ENCODE measurements around the gene PDZD11. TPM values are rescaled to one million over a fixed set of nuclear protein-coding genes. Genes with fewer than 3 reads are reported as not detected.
"Not testable (repeated sequence)": the region's sequence is repeated elsewhere in the genome, so short reads cannot be mapped to it uniquely, and the experiment has no call there.

PDZD11 gene, protein sequence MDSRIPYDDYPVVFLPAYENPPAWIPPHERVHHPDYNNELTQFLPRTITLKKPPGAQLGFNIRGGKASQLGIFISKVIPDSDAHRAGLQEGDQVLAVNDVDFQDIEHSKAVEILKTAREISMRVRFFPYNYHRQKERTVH
- total RNA-seq: 10 to 100 TPM; 24.0 to 27.0 TPM

DNA sequence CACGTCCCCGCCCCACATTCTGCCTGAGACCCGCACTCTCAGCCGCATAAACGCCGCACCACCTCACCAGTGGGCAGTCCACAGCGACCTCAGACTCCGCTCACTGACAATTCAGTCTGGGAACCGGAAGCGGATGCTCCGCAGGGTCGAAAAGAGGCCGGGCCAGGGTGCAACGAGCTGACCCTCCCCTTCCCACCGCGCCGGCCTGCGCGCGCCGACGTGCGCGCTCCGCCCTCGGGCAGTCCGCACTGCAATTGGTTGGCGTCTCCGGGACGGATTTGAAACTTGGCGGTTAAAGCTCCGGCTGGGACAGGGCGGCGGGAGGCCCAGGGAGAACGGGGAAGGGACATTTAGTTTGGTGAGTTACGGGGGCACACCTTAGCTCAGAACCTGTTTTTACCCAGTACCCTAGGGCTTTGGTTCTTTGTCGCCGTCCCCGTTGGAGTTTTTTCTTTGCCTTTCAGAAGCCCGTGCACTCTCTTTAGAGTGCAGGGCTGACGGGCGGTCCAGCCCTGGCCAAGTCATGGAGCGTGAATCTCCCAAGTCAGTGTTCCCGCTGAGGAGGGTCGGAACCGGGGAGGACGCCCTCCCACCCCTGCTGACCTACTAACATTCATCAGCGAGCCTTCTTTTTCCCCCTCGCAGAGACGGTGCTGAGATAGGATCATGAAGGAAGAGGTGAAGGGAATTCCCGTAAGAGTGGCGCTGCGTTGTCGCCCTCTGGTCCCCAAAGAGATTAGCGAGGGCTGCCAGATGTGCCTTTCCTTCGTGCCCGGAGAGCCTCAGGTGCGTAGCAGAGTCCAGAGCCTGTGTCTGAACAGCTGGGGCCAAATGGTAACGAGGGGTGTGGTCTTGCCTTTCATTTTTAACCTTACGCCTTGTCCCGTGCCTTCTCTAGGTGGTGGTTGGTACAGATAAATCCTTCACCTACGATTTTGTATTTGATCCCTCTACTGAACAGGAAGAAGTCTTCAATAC lies at the start of gene PDZD11, which contains the start of gene KIF4A:
Gene PDZD11, minus strand, starts transcription at position 135 of the 978 bp plus-strand sequence. CDS start 586 bp downstream, outside the sequence.
Gene KIF4A, plus strand, starts transcription at position 312 of the 978 bp plus-strand sequence. Its CDS starts 355 bp downstream, at position 667.
- H3K4me1 Mint-ChIP-seq: peaks cover 9% of the 10 kb centered on the region
- peak within 1 kb of the TSS; percentile 90 for H3K4me3 Mint-ChIP-seq
- H3K27me3 Mint-ChIP-seq: no peaks in the 10 kb centered on the region
- DNase-seq: peak; percentile 85
- peak within 1 kb of the TSS; percentile 86 for H3K27ac Mint-ChIP-seq
- H3K36me3 Mint-ChIP-seq: peaks cover 9% of the 10 kb centered on the region
- H3K9me3 Mint-ChIP-seq: no peaks in the 10 kb centered on the region

DNA sequence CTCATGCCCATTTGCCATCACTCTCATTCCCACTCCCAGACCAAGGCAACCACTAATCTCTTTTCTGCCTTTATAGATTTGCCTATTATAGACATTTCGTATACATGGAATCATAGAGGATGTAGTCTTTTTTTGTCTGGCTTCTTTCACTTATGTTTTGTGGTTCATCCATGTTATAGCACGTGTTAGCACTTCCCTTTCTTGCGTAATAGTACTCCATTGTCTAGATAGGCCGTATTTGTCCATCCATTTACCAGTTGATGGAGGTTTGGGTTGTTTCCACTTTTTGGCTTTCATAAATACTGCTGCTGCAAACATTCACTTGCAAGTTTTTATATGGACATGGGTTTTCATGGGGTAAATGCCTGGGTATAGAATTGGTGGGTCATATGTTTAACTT lies 48.6 kb upstream of the PDZD11 start:
- H3K27me3 Mint-ChIP-seq: no peaks in the 10 kb centered on the region
- no peak overlapping the region for H3K4me3 Mint-ChIP-seq
- H3K36me3 Mint-ChIP-seq: peaks cover 10% of the 10 kb centered on the region
- H3K4me1 Mint-ChIP-seq: peaks cover 10% of the 10 kb centered on the region
- no peak for DNase-seq
- no peak overlapping the region for H3K27ac Mint-ChIP-seq
- H3K9me3 Mint-ChIP-seq: no peaks in the 10 kb centered on the region

DNA sequence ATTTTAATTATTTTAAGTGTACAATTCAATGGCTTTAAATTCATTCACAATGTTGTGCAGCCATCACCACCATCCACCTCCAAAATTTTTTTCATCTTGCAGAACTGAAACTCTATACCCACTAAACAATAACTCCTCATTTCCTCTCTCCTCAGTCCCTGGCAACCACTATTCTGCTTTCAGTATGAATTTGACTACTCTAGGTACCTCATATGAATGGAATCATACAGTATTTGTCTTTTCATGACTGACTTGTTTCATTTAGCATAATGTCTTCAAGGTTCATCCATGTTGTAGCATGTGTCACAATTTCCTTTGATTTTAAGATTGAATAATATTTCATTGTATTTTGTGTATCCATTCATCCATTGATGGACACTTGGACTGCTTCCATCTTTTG lies 47.0 kb upstream of the PDZD11 start:
- H3K4me3 Mint-ChIP-seq: no peak overlapping the region
- no peaks in the 10 kb centered on the region for H3K27me3 Mint-ChIP-seq
- peaks cover 12% of the 10 kb centered on the region for H3K36me3 Mint-ChIP-seq
- no peak for DNase-seq
- no peaks in the 10 kb centered on the region for H3K9me3 Mint-ChIP-seq
- no peak overlapping the region for H3K27ac Mint-ChIP-seq
- peaks cover 10% of the 10 kb centered on the region for H3K4me1 Mint-ChIP-seq

DNA sequence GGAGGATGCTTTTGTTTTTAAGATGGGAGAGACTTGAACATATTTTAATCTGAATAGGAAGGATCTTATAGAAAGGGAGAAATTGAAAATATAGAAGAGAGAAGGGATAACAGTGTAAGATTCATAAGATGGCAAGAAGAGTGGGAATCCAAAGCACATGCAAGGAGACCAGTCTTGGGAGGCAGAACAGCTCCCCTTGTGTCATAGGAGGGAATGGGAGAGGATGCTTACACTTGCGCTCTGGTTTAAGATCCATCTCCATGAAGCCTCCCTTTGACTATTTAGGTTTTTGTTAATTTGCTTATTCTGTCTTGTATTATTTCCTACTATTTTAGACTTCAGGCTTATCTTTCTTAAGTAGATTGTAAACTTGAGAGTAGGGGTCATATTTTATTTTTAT lies 42.9 kb upstream of the PDZD11 start:
- DNase-seq: no peak
- no peak overlapping the region for H3K4me3 Mint-ChIP-seq
- H3K27ac Mint-ChIP-seq: no peak overlapping the region
- H3K4me1 Mint-ChIP-seq: peaks cover 10% of the 10 kb centered on the region
- peaks cover 21% of the 10 kb centered on the region for H3K36me3 Mint-ChIP-seq
- no peaks in the 10 kb centered on the region for H3K9me3 Mint-ChIP-seq
- no peaks in the 10 kb centered on the region for H3K27me3 Mint-ChIP-seq

DNA sequence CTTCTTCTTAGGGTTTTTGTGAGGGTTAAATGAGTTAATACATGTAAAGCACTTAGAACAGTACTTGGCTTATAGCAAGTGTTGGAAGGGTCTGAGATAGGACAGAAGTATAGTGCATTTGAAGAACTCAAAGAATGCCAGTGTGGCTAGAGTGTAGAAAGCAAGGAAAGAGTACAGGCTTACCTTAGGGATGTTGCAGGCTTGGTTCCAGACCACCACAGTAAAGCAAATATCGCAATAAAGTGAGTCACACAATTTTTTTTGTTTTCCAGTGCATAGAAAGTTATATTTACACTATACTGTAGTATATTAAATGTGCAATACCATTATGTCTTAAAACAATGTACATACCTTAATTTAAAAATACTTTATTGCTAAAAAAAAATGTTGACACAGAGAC lies 41.4 kb upstream of the PDZD11 start:
- Mint-ChIP-seq H3K27me3 (no peaks in the 10 kb centered on the region), H3K4me1 (peaks cover 4% of the 10 kb centered on the region), H3K36me3 (peaks cover 20% of the 10 kb centered on the region), H3K27ac (no peak overlapping the region), H3K4me3 (no peak overlapping the region), H3K9me3 (no peaks in the 10 kb centered on the region)
- DNase-seq: no peak

- no peak overlapping the region for H3K4me3 Mint-ChIP-seq
- peaks cover 4% of the 10 kb centered on the region for H3K36me3 Mint-ChIP-seq
- DNase-seq: no peak
- no peaks in the 10 kb centered on the region for H3K9me3 Mint-ChIP-seq
- no peak overlapping the region for H3K27ac Mint-ChIP-seq
- H3K27me3 Mint-ChIP-seq: no peaks in the 10 kb centered on the region
- no peaks in the 10 kb centered on the region for H3K4me1 Mint-ChIP-seq
Measured at GRCh38 chrX:70324326-70324725, 34.6 kb upstream of the PDZD11 start.

DNA sequence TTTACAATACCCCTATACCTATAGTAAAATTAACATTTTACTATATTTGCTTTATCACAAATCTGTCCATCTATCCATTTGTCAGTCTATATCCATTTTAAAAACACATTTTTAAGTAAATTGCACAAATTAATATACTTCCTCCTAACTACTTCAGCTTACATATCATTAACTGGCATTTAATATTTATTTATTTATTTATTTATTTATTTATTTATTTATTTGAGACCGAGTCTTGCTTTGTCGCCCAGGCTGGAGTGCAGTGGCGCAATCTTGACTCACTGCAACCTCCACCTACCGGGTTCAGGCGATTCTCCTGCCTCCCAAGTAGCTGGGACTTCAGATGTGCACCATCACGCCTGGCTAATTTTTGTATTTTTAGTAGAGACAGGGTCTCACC lies 33.9 kb upstream of the PDZD11 start:
- not testable (repeated sequence) for H3K27me3 Mint-ChIP-seq, H3K27ac Mint-ChIP-seq, H3K36me3 Mint-ChIP-seq, H3K4me1 Mint-ChIP-seq, DNase-seq, H3K4me3 Mint-ChIP-seq, H3K9me3 Mint-ChIP-seq

GRCh38 chrX:70322784-70323183 lies 33.1 kb upstream of the PDZD11 start:
- H3K9me3 Mint-ChIP-seq: no peaks in the 10 kb centered on the region
- no peaks in the 10 kb centered on the region for H3K4me1 Mint-ChIP-seq
- DNase-seq: no peak
- H3K36me3 Mint-ChIP-seq: peaks cover 4% of the 10 kb centered on the region
- no peaks in the 10 kb centered on the region for H3K27me3 Mint-ChIP-seq
- no peak overlapping the region for H3K4me3 Mint-ChIP-seq
- no peak overlapping the region for H3K27ac Mint-ChIP-seq

DNA sequence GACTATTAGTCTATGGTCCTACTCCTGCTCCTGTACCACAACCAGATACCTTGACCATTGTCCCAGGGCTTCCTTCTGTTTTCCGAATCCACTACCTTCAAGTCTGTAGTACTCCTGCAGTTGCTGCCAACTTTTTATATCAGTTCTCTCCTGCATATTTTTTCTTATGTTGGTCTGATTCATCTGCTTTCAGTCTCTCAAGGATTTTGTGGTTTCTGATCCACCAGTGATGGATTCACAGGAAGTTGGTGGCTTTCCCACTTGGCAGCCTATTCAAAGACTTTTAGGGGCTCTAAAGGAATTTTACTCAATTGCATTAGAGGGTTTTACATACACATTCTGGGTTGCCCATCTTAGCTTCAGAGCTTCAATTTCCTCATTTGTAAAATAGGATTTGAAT lies 23.8 kb upstream of the PDZD11 start:
- no peaks in the 10 kb centered on the region for H3K27me3 Mint-ChIP-seq

DNA sequence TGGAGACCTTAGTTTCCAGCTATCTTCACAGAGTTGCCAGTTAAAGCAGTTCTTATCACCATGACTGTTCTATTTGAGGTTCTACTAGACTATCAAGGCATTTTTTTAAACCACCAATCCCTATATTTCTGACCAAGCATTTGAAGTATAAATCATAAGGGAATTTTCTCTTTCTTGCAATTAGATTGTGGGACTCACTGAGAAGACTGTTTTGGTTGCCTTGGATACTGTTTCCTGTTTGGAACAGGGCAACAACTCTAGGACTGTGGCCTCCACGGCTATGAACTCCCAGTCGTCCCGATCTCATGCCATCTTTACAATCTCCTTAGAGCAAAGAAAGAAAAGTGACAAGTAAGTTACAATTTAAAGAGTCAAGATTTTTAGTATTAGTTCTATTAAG lies 12.0 kb upstream of the PDZD11 start:
- H3K9me3 Mint-ChIP-seq: peaks cover 1% of the 10 kb centered on the region
- H3K4me1 Mint-ChIP-seq: no peaks in the 10 kb centered on the region
- no peaks in the 10 kb centered on the region for H3K27me3 Mint-ChIP-seq
- H3K36me3 Mint-ChIP-seq: peaks cover 23% of the 10 kb centered on the region
- no peak for DNase-seq
- H3K27ac Mint-ChIP-seq: no peak overlapping the region
- no peak overlapping the region for H3K4me3 Mint-ChIP-seq

More for the DNA sequence above, 23.8 kb upstream of the PDZD11 start:
- Mint-ChIP-seq H3K4me3 (no peak overlapping the region), H3K36me3 (peaks cover 10% of the 10 kb centered on the region), H3K4me1 (no peaks in the 10 kb centered on the region), H3K27ac (no peak overlapping the region), H3K9me3 (no peaks in the 10 kb centered on the region)
- DNase-seq: no peak

GRCh38 chrX:70293621-70294020 lies 3.9 kb upstream of the PDZD11 start:
- no peak overlapping the region for H3K4me3 Mint-ChIP-seq
- peaks cover 9% of the 10 kb centered on the region for H3K4me1 Mint-ChIP-seq
- H3K27ac Mint-ChIP-seq: no peak overlapping the region
- H3K27me3 Mint-ChIP-seq: no peaks in the 10 kb centered on the region
- H3K36me3 Mint-ChIP-seq: peaks cover 4% of the 10 kb centered on the region
- H3K9me3 Mint-ChIP-seq: no peaks in the 10 kb centered on the region
- DNase-seq: no peak

- Mint-ChIP-seq H3K4me3 (no peak overlapping the region), H3K27ac (no peak overlapping the region), H3K27me3 (no peaks in the 10 kb centered on the region), H3K4me1 (peaks cover 9% of the 10 kb centered on the region), H3K36me3 (peaks cover 4% of the 10 kb centered on the region), H3K9me3 (no peaks in the 10 kb centered on the region)
- DNase-seq: no peak
Measured at GRCh38 chrX:70292788-70293187, 3.1 kb upstream of the PDZD11 start.

- H3K27ac Mint-ChIP-seq: peak overlapping the region; percentile 86
- H3K27me3 Mint-ChIP-seq: no peaks in the 10 kb centered on the region
- H3K4me3 Mint-ChIP-seq: peak overlapping the region; percentile 90
- no peaks in the 10 kb centered on the region for H3K9me3 Mint-ChIP-seq
- DNase-seq: no peak
- H3K4me1 Mint-ChIP-seq: peaks cover 9% of the 10 kb centered on the region
- peaks cover 9% of the 10 kb centered on the region for H3K36me3 Mint-ChIP-seq
Measured at GRCh38 chrX:70289168-70289792, 447 bp downstream of the PDZD11 start.

DNA sequence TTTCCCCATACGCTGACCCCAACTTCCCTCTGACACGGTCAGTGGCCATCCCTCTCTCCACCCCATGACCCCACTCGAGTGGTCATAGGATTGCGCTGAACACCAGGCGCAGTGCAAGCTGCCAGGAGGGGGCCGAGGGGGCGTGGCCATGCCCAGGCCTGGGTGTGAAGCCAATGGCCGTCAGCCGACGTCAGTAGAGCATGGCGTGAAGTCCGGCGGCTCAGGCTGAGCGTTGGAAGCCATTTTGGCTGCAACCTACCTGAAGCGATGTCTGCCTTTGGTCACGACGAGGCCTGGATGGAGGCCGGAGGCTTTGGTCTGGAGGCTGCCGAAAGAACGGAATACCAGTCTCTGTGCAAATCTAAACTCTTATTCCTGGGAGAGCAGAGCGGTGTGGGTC lies 7.8 kb downstream of the PDZD11 start, which contains the start of gene RAB41:
Gene RAB41, plus strand, starts transcription at position 222 of the 400 bp plus-strand sequence. Its CDS starts 46 bp downstream, at position 268.
- Mint-ChIP-seq H3K4me3 (no peak within 1 kb of the TSS), H3K27ac (no peak within 1 kb of the TSS), H3K9me3 (no peaks in the 10 kb centered on the region), H3K4me1 (no peaks in the 10 kb centered on the region), H3K36me3 (peaks cover 18% of the 10 kb centered on the region), H3K27me3 (no peaks in the 10 kb centered on the region)
- no peak for DNase-seq

DNA sequence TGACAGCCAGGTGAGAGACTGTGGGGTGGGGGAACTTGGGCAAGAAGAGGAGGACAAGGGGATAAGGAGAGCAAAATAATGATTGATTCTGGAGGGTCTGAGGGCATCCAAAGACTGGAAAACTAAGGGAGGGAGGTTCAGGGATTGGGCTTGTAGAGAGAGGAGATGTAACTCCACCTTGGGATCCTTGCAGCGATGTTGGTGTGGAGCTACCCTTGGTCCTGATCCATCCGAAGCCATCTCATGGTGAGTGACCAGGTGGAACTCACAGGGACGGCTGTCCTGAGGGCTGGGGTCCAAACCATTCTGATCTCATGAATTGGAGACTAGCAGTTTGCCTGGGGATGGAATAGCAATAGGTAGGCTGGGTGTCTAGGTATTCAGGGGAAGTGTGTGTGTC lies 9.2 kb downstream of the PDZD11 start:
- no peak overlapping the region for H3K4me3 Mint-ChIP-seq
- H3K4me1 Mint-ChIP-seq: no peaks in the 10 kb centered on the region
- H3K9me3 Mint-ChIP-seq: no peaks in the 10 kb centered on the region
- H3K27ac Mint-ChIP-seq: no peak overlapping the region
- DNase-seq: no peak
- H3K27me3 Mint-ChIP-seq: no peaks in the 10 kb centered on the region
- peaks cover 11% of the 10 kb centered on the region for H3K36me3 Mint-ChIP-seq
